ENCODE data around the gene GPC6. TPM values are rescaled to one million over a fixed set of nuclear protein-coding genes. Genes with fewer than 3 reads are reported as not detected.

Gene GPC6
- total RNA-seq, 1 experiment from 2014 or later: 63.7 TPM

DNA sequence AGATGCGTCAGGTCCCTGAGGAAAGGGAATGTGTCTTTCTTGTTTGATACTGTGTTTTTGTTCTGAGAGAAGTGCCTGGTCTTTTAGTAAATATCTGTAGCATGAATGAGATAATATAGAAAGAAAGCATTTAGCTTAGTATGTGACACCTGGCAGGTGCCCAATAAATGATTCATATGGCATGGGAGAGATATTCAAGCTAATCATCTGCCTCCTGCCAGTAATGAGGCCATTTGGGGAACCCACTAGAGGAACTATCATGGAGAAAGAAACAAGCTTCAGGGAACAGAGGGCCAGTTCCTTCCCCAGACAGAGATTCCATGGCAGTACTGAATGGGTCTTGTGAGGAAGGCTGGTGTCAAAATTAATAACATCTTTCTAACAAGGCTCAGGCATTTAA is 648.9 kb downstream of the GPC6 start:
- DNase-seq: no peak
- no peaks in the 10 kb centered on the region for H3K27me3 ChIP-seq (ENCODE audit: control insufficient read depth, insufficient read depth, low read length)
- H3K36me3 ChIP-seq (replicated peaks; ENCODE audit: control insufficient read depth, insufficient read depth, low read length): no peaks in the 10 kb centered on the region
- no peak overlapping the region for H3K4me3 ChIP-seq (ENCODE audit: insufficient read depth, low read depth, low read length)

DNA sequence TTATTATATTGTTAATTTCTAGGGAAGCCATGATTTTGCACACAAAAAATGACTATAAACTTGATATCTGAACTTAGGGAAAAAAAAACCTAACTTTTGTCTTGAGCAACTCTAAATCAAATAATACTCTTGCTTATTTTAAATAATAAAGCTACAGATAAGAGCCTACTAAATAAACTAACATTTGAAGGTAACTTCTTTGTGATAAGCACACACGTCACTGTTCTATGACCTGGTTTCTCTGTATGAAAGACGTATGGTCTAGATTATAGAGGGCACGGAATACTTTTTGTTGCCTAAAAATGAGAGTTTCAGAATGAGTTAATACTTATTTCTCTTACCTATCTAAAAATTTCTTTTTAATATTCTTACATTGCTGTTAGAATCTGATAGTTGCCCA is 649.6 kb downstream of the GPC6 start:
- H3K4me3 ChIP-seq (ENCODE audit: insufficient read depth, low read depth, low read length): no peak overlapping the region
- DNase-seq: no peak
- no peaks in the 10 kb centered on the region for H3K36me3 ChIP-seq (replicated peaks; ENCODE audit: control insufficient read depth, insufficient read depth, low read length)
- no peaks in the 10 kb centered on the region for H3K27me3 ChIP-seq (ENCODE audit: control insufficient read depth, insufficient read depth, low read length)

DNA sequence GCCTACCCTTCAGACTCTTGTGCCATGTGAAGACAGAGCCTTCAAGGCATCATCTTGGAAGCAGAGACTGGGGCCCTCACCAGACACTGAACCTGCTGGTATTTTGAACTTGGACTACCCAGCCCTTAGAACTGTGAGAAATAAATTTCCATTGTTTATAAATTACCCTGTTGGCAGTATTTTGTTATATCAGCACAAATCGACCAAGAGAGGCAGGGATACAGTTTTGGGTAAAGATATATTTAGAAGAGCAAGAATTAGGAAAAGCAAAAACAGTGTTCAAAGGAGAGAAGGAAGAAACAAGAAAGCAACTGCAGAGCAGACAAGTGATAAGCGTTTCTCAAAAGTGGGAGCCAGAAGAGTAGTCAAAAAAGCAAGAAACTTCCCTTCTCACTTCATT is 652.1 kb downstream of the GPC6 start:
- no peak overlapping the region for H3K4me3 ChIP-seq (ENCODE audit: insufficient read depth, low read depth, low read length)
- H3K36me3 ChIP-seq (replicated peaks; ENCODE audit: control insufficient read depth, insufficient read depth, low read length): no peaks in the 10 kb centered on the region
- H3K27me3 ChIP-seq (ENCODE audit: control insufficient read depth, insufficient read depth, low read length): no peaks in the 10 kb centered on the region
- no peak for DNase-seq

DNA sequence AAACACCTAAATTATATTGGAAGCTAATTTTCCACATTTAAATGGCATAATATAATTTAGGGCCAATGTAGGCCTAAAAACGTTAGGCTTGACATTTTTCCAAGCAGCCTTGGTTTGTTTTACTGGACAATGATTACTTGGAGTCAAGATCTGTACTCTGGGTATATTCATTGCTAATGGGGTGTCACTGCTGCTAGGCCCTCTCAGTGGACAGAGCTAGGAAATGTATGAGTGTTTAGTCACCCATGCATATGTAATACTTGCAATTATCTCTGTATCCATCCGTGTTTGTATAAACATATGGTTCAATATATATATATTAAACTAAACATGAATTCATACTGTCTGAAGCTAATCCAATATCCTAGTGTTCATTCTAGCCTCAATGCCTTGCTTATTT is 654.8 kb downstream of the GPC6 start:
- Histone ChIP-seq H3K36me3 (replicated peaks; ENCODE audit: control insufficient read depth, insufficient read depth, low read length) (no peaks in the 10 kb centered on the region), H3K4me3 (ENCODE audit: insufficient read depth, low read depth, low read length) (no peak overlapping the region), H3K27me3 (ENCODE audit: control insufficient read depth, insufficient read depth, low read length) (no peaks in the 10 kb centered on the region)
- DNase-seq: no peak

DNA sequence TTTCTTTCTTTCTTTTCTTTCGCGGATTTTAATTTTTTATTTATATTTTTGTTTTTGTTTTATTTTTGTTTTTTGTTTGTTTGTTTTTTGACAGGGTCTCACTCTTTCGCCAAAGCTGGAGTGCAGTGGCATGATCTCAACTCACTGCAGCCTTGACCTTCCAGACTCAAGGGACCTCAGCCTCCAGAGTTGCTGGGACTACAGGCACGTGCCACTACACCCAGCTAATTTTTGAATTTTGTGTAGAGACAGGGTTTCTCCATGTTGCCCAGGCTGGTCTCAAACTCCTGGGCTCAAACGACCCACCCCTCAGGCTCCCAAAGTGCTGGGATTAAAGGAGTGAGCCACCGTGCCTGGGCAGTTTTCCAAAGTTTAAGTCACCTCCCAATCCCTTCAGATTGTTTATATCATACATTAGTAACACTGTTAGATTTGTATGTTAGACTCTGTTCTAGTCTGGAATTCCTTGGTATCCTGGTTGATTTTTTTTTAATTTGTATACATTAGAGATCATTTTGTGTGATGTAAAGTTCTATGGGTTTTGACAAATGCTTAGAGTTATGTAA is 655.6 kb downstream of the GPC6 start:
- Histone ChIP-seq H3K27me3 (ENCODE audit: control insufficient read depth, insufficient read depth, low read length) (no peaks in the 10 kb centered on the region), H3K36me3 (replicated peaks; ENCODE audit: control insufficient read depth, insufficient read depth, low read length) (no peaks in the 10 kb centered on the region), H3K4me3 (ENCODE audit: insufficient read depth, low read depth, low read length) (no peak overlapping the region)
- DNase-seq: no peak

DNA sequence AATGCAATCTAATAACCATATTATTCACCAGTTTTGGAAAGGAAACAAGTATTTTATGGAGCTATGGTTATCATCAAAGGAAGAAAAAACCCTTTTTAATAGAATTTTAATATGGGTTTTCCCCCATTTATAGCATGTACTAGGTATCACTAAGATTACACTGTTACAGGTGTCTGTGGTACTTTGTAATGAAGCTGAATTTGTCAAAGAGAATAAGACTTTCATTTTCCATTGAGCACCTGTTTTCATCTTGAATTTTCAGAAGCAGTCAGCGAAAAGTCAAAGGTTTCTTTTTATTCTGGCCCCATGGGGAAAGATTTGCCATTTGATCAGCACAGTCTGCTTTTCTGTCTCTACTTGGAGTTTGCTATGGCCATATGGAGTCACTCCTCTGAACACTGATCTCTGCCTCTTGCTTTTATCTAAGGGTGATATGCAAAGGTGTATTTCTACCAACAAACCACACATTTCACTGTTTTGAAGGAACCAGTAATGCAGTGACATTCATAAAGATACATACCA is 662.9 kb downstream of the GPC6 start:
- Histone ChIP-seq H3K27me3 (ENCODE audit: control insufficient read depth, insufficient read depth, low read length) (no peaks in the 10 kb centered on the region), H3K36me3 (replicated peaks; ENCODE audit: control insufficient read depth, insufficient read depth, low read length) (no peaks in the 10 kb centered on the region), H3K4me3 (ENCODE audit: insufficient read depth, low read depth, low read length) (no peak overlapping the region)
- no peak for DNase-seq

DNA sequence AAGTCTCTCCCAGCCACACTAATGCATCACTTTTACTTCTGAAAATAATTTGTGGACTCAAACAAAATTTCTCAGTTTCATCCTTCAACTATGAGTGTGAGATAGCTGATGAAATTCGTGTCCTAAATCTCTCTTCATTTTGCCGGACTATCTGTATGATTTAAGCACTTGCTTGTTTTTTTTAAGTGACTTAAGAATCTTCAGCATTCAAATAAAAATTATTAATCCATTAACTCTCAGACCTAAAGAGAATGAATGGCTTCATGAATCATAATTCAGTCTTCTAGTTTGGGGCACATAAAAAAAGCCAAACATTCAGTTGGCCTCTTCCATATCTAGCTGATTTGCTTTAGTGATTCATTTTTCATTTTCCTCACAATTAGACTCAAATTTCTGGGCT is 673.4 kb downstream of the GPC6 start:
- no peak for DNase-seq
- no peak overlapping the region for H3K4me3 ChIP-seq (ENCODE audit: insufficient read depth, low read depth, low read length)
- H3K27me3 ChIP-seq (ENCODE audit: control insufficient read depth, insufficient read depth, low read length): no peaks in the 10 kb centered on the region
- no peaks in the 10 kb centered on the region for H3K36me3 ChIP-seq (replicated peaks; ENCODE audit: control insufficient read depth, insufficient read depth, low read length)

DNA sequence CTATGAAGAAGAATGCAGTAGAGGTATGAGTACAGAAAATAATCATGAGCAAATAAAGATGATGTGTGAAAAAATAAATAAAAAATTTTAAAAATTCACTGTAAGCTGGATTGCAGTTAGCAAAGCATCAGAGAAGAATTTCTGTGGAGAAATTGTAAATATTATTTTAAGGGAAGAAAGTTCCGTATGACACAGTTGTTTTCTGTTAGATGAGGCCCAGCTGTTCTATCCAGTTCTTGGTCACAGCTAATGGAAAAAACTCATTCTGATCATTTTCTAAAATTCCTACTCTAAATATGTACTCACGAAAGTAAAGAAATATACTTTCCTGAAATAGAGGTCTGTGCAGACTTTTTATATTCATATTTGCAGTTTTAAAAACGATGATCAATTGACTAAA is 674.1 kb downstream of the GPC6 start:
- no peaks in the 10 kb centered on the region for H3K36me3 ChIP-seq (replicated peaks; ENCODE audit: control insufficient read depth, insufficient read depth, low read length)
- DNase-seq: no peak
- no peaks in the 10 kb centered on the region for H3K27me3 ChIP-seq (ENCODE audit: control insufficient read depth, insufficient read depth, low read length)
- H3K4me3 ChIP-seq (ENCODE audit: insufficient read depth, low read depth, low read length): no peak overlapping the region

DNA sequence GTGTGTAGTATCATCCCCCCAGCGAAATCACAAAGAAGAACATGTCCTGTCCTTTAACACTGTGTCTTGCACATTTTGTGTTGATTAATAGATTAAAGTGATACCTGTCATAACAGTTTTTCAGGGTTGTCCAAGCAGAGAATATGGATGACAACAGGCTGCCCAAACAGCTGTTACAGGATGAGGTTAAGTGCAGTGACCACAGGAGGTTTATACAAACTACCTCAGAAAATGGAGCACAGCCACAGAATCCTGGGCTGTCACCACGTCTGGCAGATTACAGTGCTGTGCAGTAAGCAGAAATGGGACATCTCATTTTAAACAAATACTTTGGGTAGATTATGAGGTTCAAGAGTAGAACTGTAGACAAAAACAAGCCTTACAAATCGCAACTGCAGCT is 677.3 kb downstream of the GPC6 start:
- Histone ChIP-seq H3K4me3 (ENCODE audit: insufficient read depth, low read depth, low read length) (no peak overlapping the region), H3K36me3 (replicated peaks; ENCODE audit: control insufficient read depth, insufficient read depth, low read length) (no peaks in the 10 kb centered on the region), H3K27me3 (ENCODE audit: control insufficient read depth, insufficient read depth, low read length) (no peaks in the 10 kb centered on the region)
- no peak for DNase-seq

DNA sequence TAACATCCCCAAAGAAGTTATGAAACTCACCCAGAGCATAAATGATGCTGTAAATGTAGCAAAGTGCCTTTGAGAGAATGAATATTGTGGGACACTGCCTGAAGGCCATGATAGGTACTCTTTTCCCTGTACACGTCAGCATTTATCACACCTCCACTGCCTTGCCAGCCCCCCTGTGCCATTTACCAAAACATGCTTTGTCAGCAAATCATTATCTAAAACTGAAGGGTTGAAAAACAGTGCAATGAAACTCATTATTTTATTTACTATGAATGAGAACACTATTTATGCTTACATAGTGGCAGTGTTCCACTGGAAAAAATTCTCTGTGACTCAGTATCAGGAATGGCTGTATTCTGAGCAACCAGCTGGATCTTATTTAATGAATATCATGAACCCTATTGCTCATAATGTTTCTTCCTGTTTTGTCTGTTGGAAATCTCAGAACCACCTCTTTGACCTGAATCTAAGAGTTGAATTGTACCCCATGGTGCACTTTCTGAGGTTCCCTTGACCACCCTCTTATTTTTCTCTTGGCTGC is 688.7 kb downstream of the GPC6 start:
- H3K36me3 ChIP-seq (replicated peaks; ENCODE audit: control insufficient read depth, insufficient read depth, low read length): no peaks in the 10 kb centered on the region
- no peak overlapping the region for H3K4me3 ChIP-seq (ENCODE audit: insufficient read depth, low read depth, low read length)
- no peak for DNase-seq
- no peaks in the 10 kb centered on the region for H3K27me3 ChIP-seq (ENCODE audit: control insufficient read depth, insufficient read depth, low read length)

DNA sequence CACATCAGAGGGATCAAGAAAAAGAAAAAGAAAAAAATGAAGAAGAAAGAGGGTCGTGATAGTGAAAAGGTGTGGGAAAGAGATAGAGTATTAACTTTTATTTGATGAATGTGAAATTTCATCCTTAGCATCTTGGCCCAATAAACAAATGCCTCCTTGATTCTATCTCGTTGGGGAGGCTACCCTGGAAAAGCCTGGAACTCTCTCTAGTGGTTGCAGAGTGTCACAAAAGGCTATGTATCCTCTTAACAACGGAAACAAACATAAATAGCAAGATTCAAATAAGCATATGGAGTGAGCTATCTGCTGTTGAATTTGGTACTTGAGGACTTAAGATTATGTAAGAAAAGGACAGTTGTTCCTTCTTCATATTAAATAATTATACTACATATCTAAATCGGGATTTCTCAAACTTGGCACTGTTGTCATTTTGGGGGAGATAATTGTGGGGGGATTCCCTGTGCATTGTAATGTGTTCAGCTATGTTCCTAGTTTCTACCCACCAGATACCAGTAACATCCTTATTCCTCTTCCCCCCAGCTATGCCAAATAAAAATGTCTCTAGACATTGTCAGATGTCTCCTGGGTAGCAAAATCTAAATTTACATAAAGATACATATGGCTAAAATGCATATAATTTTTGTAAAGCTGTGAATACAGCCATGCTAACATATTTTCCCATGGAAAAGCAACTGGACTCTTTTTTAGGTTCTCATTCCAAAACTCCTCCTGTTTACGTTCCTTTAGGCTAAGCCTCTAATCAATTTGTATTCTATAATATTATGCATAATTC is 695.7 kb downstream of the GPC6 start:
- Histone ChIP-seq H3K27me3 (ENCODE audit: control insufficient read depth, insufficient read depth, low read length) (no peaks in the 10 kb centered on the region), H3K36me3 (replicated peaks; ENCODE audit: control insufficient read depth, insufficient read depth, low read length) (no peaks in the 10 kb centered on the region), H3K4me3 (ENCODE audit: insufficient read depth, low read depth, low read length) (no peak overlapping the region)
- DNase-seq: no peak

DNA sequence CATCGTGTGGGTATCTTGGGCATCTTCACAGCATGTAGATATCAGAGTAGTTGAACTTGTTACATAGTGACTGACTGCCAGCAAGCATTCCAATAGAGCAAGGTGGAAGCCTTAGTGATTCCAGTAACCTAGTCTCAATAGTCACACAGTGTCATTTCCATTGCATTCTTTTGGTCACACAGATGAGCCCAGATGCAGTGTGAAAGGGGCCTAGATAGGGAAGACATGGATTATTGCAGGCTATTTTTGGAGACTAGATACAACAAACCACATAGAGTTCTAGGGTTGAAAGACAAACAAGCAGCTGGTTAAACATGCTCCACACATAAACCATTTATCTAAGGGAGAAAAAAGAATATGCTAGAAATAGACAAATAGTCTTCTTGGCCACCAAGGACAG is 699.4 kb downstream of the GPC6 start:
- H3K36me3 ChIP-seq (replicated peaks; ENCODE audit: control insufficient read depth, insufficient read depth, low read length): no peaks in the 10 kb centered on the region
- no peak for DNase-seq
- no peak overlapping the region for H3K4me3 ChIP-seq (ENCODE audit: insufficient read depth, low read depth, low read length)
- H3K27me3 ChIP-seq (ENCODE audit: control insufficient read depth, insufficient read depth, low read length): no peaks in the 10 kb centered on the region

DNA sequence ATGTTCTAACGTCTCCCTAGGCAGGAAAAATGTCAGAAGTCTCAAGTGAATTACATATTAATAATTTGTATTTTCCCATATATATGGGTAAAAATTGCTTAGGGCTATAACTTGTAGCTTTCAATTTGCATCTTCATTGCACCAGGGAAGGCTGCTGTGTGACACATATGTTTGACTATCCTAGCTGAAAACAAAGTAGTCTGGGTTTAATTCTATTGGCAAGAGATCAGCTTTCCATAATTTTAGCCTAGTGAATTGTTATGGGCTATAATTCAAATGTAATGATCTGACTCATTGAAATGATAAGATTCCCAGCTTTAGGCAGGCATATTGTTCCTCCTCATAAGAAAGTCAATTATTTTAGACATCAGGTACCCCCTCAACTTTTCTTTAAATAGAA is 699.8 kb downstream of the GPC6 start:
- DNase-seq: no peak
- Histone ChIP-seq H3K36me3 (replicated peaks; ENCODE audit: control insufficient read depth, insufficient read depth, low read length) (no peaks in the 10 kb centered on the region), H3K4me3 (ENCODE audit: insufficient read depth, low read depth, low read length) (no peak overlapping the region), H3K27me3 (ENCODE audit: control insufficient read depth, insufficient read depth, low read length) (no peaks in the 10 kb centered on the region)

DNA sequence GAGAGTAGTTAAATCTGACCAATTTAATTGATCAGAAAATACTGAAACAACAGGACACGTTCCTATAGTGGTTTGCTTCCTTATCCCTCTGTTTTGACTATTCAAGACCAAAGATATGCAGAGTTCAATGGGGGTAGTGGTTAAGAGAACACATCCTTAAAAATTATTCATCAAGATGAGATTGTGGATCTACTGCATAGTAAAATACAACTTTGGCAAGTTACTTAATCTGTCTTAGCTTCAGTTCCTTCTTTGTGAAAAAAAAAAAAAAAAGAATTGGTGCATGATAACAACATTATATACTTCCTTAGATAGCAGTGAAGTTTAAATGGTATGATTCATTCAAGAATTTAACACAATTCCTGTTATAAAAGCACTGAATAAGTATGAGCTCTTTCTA is 700.8 kb downstream of the GPC6 start:
- no peak overlapping the region for H3K4me3 ChIP-seq (ENCODE audit: insufficient read depth, low read depth, low read length)
- no peaks in the 10 kb centered on the region for H3K36me3 ChIP-seq (replicated peaks; ENCODE audit: control insufficient read depth, insufficient read depth, low read length)
- DNase-seq: no peak
- no peaks in the 10 kb centered on the region for H3K27me3 ChIP-seq (ENCODE audit: control insufficient read depth, insufficient read depth, low read length)

DNA sequence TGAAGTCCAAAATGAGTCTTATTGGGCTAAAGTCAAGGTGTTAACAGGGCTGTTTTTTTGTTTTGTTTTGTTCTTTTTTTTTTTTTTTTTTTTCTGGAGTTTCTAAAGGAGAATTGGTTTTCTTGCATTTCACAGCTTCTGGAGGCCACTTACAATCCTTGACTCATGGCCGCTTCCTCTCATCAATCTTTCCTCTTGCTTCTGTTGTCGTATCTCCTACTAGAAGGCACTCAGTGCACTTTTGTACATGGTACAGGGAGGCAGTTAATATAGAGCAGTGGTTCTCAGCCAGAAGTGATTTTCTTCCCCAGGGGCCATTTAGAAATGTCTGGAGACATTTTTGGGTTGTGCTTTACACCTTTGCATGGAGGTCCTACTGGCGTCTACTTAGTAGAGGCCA is 706.3 kb downstream of the GPC6 start:
- Histone ChIP-seq H3K27me3 (ENCODE audit: control insufficient read depth, insufficient read depth, low read length) (no peaks in the 10 kb centered on the region), H3K4me3 (ENCODE audit: insufficient read depth, low read depth, low read length) (no peak overlapping the region), H3K36me3 (replicated peaks; ENCODE audit: control insufficient read depth, insufficient read depth, low read length) (no peaks in the 10 kb centered on the region)
- DNase-seq: no peak
